T-helper 1 cell treated with Interleukin-12 subunit alpha and Interleukin-12 subunit beta and Interleukin-4 antibody, amounts not matched to agents 30 ng/mL and 1 ng/mL, for 36 hours (primary cell): Measurements from ENCODE around the gene FBXO2. TPM values are rescaled to one million over a fixed set of nuclear protein-coding genes. Genes with fewer than 3 reads are reported as not detected.
"Not testable (repeated sequence)": the region's sequence is repeated elsewhere in the genome, so short reads cannot be mapped to it uniquely, and the experiment has no call there.

Experiments
- intact Hi-C: fragments of 100-400 bp; cut with micrococcal nuclease; formaldehyde crosslinking; loops from one replicate; pipeline ENCODE4 v1.15.1; 2024
- total RNA-seq: library from RNA; stranded (reverse); gene quantifications from 2 replicates; pipeline ENCODE4 v1.2.3, GENCODE V29; 2022

The FBXO2 gene
- total RNA-seq, 1 donor from 2014 or later = 2.0 TPM

DNA sequence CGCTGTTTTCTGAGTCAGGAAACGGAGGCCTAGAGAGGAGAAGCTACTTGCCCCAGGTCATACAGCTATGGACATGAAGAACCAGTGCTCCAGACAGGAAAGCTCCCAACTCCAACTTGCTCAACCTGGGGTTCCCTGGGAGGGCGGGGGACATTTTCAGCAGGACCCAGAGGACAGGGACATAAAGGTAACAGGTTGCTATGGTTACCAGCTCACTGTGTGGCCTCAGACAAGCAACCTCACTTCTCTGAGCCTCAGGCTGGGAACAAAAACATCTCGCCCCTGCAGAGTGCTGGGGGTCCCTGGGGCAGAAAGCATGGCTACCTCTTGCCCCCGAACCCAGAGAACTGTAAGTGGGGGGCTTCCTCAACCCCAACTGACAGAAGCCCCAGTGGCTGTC lies 16.1 kb downstream of the FBXO2 start:
- intact Hi-C loops = no loop called here

- intact Hi-C loops = no loop called here
These were observed 19.6 kb downstream of the FBXO2 start for GRCh38 chr1:11634365-11635192.

DNA sequence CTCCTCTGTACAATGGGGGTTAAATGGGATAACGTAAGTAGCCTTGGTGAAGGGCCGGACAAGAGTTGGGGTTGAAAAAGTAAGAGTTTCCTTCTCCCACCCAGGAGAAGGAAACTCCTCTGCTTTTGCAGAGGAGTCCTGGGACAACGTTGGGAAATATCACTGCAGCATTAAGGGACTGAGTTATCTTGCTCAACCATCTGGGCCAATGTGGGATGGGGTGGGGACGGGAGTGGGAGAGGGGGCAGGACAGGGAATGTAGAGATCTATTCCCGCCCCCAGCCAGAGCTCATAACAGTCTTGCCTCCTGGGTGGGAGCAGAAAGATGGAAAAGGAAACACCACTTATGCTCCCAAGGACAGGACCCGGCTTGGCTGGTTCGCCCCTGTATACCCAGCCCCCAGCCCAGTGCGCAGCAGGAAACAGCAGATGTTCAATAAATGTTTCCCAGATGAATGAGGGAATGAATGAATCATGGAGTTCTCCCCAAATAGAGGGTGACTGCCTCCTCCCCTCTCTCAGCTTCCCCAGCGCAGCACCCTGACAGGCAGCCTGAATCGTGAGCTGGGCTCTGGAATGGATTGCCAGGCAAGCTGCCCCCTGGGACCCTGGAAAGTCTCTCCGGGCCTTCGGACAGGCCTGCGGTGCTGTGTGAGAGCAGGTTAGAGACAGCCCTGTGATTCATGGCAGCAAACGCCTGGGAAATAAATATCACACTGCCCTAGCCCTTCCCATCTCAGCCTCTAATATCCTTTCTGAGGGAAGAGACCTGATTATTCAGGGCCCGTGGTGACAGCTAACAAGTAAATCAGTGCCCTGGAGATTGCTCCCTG lies 24.8 kb downstream of the FBXO2 start:
- intact Hi-C loops = no loop called here

DNA sequence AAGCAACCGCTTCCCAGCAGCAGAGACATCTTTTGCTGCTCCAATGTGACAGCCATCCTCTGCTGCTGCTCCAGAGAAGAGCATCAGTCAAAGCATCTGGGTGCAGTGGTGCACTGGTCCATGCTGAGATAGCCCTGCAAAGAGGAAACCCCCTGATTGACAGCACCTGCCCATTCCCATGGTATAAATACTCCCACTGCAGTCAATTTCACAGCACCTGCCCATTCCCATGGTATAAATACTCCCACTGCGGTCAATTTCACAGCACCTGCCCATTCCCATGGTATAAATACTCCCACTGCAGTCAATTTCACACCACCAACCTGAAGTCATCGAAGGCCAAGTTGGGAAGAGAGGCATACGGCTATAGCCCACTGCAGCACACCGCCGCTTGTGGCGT lies 25.5 kb downstream of the FBXO2 start:
- intact Hi-C loops = no loop called here

DNA sequence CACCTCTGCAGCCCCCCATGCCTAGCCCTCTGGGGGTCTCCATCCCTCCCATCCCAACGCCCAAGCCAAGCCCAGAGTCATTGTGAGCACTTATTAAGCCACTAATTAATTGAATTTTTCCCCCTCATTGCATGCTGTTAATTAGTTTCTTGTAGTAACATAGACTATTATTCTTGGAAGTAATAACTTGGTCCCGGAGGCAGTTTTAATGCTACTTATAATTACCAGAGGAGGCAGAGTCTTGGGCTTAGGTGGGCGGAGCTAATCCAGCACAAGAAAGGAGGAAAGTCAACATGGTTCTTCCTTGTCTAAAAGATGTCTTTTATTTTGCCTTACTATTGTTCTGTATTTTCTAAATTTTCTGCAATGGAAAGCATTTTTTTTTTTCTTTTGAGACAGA lies 27.7 kb downstream of the FBXO2 start:
- intact Hi-C loops = no loop called here

DNA sequence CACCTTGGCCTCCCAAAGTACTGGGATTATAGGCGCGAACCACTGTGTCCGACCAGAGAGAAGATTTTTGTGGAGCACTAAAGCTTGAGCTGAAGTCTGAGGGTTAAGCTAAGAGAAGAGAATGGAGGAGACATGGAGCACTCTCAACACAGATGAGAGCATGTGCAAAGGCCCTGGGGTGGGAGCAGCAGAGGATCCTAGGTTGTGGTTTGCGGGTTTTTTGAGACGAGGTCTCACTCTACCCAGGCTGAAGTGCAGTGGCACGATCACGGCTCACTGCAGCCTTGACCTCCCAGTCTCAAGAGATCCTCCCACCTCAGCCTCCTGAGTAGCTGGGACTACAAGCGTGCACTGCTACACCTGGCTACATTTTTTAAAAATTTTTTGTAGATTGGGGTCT lies 30.5 kb downstream of the FBXO2 start:
- intact Hi-C loops = no loop called here

- intact Hi-C loops = no loop called here
These were observed 31.8 kb downstream of the FBXO2 start for GRCh38 chr1:11622398-11622797.

GRCh38 chr1:11620924-11621323 lies 33.3 kb downstream of the FBXO2 start:
- intact Hi-C loops = no loop called here

DNA sequence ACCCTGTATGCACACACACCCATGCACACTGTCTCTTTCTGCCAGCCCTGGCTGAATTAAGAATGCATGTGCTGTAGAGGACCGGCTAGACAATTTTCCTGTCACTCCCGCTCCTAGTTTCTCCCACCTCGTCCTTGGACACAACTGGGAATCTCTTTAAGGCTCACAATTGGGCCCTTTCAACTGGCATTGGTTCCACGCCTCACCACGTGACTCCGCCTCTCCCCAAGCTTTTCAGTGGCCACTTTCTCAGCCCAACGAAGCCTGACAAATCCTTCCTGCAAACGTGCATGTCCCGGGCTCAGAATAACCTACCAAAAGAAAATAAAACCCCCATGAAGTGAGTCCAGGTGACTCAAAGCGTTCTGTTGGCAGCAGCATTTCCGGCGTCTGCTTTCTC lies 33.8 kb downstream of the FBXO2 start:
- intact Hi-C loops = no loop called here

GRCh38 chr1:11617741-11618140 lies 36.5 kb downstream of the FBXO2 start:
- intact Hi-C loops = no loop called here

- intact Hi-C loops = no loop called here
These were observed 36.9 kb downstream of the FBXO2 start for GRCh38 chr1:11617314-11617713.

GRCh38 chr1:11616766-11617165 lies 37.5 kb downstream of the FBXO2 start:
- intact Hi-C loops = no loop called here

GRCh38 chr1:11615090-11615489 lies 39.1 kb downstream of the FBXO2 start:
- intact Hi-C loops = no loop called here

DNA sequence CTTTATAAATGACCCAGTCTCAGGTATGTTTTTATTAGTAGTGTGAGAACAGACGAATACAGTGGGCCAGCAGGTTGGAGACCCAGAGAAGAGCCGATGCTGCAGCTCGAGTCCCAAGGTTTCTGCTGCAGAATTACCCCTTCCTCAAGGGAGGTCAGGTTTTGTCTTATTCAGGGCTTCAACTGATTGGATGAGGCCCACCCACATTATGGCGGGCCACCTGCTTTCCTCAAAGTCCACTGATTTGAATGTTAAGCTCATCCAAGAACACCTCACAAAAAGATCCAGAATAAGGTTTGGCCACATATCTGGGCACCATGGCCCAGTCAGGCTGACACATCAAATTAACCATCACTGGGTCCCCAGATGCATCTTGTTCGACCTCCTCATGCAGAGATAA lies 40.9 kb downstream of the FBXO2 start:
- intact Hi-C loops = no loop called here

DNA sequence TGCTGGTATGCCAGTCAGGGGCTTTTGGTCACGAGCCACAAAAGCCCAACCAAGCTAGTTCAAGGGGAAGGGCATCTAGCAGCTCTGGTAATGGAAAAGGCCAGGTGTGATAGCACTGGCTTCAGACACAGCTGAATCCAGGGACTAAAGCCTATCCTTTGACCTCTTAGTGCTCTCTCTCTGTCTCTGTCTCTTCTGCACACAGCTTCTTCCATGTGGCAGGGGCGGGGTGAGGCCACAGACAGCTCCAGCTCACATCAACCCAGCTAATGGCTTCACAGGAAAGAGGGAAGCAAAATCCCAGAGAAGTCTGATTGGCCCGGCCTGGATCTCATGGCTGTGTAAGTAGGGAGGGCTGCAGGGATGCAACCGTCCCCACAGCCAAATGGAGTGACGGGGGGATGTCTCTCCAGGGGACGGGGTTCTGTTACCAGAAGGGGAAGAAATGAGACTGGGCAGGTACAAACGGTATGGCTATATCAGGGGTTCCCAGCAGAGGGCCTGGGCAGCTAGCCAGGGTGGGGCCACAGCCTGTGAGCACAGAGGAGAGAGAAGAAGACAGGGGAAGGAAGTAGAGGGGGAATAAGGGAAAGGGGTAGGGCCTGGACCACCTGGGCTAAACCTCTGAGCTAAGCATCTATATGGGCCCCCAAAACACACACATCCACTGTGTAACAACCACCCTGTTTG lies 42.4 kb downstream of the FBXO2 start:
- intact Hi-C loops = no loop called here

DNA sequence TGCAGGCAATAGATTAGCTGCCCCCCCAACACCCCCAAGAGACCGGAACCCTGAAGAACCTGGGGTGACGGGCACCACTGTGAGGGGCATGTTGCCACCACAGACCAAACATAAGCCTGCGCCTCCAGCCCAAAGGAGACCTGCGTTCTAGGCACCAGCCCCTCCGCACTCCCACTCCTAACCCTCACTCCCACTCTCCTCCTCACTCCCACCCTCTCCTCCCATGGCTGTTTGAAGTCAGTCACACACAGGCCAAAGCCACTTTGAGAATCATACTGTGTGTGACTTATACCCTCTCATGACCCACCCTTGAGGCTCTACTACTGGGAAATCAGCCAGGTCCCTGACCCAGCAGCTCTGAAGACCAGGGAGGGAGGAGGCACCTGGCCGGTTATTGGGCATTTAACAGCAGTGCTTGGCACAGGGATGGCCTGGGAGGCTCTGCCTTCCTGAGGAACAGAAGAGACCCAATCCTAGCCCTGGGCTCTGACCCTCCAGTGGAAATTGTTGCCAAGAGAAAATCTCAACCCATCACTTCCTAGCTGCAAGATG lies 43.5 kb downstream of the FBXO2 start:
- intact Hi-C loops = no loop called here

GRCh38 chr1:11609378-11609777 lies 44.9 kb downstream of the FBXO2 start:
- intact Hi-C loops = not testable (repeated sequence)

- intact Hi-C loops = not testable (repeated sequence)
These were observed 45.6 kb downstream of the FBXO2 start for GRCh38 chr1:11608596-11609130.

DNA sequence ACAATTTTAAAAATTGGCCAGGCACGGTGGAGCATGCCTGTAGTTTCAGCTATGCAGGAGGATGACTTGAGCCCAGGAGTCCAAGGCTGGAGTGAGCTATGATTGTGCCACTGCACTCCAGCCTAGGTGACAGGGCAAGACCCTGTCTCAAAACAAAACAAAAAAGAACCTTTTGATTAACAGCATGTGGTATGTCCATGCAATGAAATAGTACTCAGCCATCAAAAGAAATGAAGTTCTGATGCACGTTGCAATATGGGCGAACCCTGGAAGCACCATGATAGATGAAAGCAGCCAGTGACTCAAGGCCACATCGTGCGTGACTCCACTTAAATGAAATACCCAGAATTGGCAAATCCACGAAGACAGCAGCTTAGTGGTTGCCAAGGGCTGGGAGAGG lies 47.5 kb downstream of the FBXO2 start:
- intact Hi-C loops = no loop called here

DNA sequence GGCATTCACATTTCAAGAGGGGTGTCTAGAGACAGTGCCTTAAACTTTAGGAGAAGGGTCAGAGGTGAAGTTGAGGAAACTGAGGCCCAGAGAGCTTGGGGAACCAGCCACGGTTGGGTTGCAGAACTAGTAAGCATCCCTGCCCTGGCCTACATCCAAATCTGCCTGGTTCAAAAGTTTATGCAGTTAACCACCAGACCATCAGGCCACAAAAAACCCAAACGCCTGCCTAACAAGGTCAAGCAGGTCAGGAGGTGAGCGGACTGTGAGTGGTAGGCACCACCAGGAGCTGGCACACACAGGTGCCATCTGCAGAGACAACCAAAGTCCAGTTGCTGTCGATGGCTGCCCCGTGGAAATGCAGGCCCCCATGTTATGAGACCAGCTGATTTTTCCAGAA lies 51.2 kb downstream of the FBXO2 start:
- intact Hi-C loops = no loop called here

GRCh38 chr1:11602424-11602823 lies 51.8 kb downstream of the FBXO2 start:
- intact Hi-C loops = no loop called here
